BE2C (cell line): ENCODE data around the gene GTSE1.

Experiments
- DNase-seq: peaks from one replicate; pipeline ENCODE4 v3.0.0-alpha.2; 2020
- H3K27me3 ChIP-seq: fragments of 250-450 bp; sonication (Bioruptor Pico); 2 replicates; pipeline ENCODE4 v1.5.1; 2020; ENCODE audit warnings: mild to moderate bottlenecking
- H3K36me3 ChIP-seq: fragments of 250-450 bp; sonication (Bioruptor Pico); 2 replicates; pipeline ENCODE4 v1.5.1; 2020; ENCODE audit warnings: mild to moderate bottlenecking
- H3K4me1 ChIP-seq: fragments of 250-450 bp; sonication (Bioruptor Pico); 2 replicates; pipeline ENCODE4 v1.5.1; 2020
- H3K4me3 ChIP-seq: 2 replicates; pipeline ENCODE4 v1.5.1; 2011; ENCODE audit warnings: low read depth, low read length
- H3K9me3 ChIP-seq: fragments of 250-450 bp; sonication (Bioruptor Pico); 2 replicates; pipeline ENCODE4 v1.5.1; 2020
- CTCF ChIP-seq: IDR thresholded peaks from 2 replicates; pipeline ENCODE4 v1.5.1; 2012; ENCODE audit warnings: mild to moderate bottlenecking, low read depth, low read length

The GTSE1 gene

DNA sequence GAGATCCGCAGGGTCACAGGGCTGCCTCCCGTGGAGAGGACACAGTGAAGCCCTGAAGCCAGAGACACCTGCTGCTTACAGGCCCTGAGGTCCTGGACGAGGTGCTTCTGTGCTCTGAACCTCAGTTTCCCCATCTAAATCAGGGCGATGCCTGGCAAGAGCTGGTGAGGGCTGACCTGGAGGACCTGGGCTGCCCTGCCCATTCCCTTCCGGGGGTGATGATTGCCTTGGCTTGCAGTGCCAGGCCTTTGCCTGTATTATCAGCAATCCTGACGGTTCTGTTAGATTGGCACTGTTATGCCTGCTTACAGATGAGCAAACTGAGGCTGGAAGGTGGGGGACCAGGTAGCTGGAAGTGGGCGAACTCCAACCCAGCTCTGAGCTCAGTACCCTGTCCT, 7.8 kb upstream of the GTSE1 start:
- no peak overlapping the region for H3K4me3 ChIP-seq
- no peaks in the 10 kb centered on the region for H3K9me3 ChIP-seq
- TF ChIP-seq CTCF = no peak
- H3K36me3 ChIP-seq = peaks cover 18% of the 10 kb centered on the region
- no peaks in the 10 kb centered on the region for H3K4me1 ChIP-seq
- no peak for DNase-seq
- no peaks in the 10 kb centered on the region for H3K27me3 ChIP-seq

- no peak for TF ChIP-seq CTCF
- Histone ChIP-seq H3K9me3 (no peaks in the 10 kb centered on the region), H3K27me3 (no peaks in the 10 kb centered on the region), H3K36me3 (peaks cover 14% of the 10 kb centered on the region), H3K4me3 (no peak overlapping the region), H3K4me1 (no peaks in the 10 kb centered on the region)
- no peak for DNase-seq
Measured at GRCh38 chr22:46289244-46289891, 7.3 kb upstream of the GTSE1 start.

DNA sequence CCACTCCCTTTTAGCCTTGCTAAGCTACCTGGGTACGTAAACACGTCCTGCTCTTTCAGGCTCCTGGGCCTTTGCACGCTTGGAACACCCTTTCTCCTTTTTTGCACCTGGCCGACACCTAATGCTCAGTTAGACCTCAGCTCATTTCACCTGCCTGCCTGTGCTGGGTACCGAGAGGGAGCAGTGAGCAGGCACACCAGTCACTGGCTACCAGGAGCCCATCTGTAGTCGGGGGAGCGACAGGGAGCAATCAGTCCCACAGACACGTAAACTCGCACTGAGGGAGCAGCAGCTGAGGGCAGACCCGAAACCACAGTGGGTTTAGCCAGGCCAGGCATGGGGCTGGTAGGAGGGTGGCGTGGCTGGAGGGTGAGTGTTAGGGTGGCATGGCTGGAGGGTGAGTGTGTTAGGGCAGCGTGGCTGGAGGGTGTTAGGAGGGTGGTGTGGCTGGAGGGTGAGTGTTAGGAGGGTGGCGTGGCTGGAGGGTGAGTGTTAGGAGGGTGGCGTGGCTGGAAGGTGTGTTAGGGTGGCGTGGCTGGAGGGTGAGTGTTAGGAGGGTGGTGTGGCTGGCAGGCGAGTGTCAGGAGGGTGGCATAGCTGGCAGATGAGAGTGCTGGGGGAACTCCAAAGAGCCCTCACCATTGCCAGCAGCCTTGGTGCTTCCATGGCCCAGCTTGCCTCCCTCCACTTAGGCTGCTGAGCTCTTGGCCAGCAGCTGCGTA, 6.4 kb upstream of the GTSE1 start:
- Histone ChIP-seq H3K4me1 (no peaks in the 10 kb centered on the region), H3K9me3 (no peaks in the 10 kb centered on the region), H3K36me3 (peaks cover 12% of the 10 kb centered on the region), H3K27me3 (no peaks in the 10 kb centered on the region), H3K4me3 (no peak overlapping the region)
- TF ChIP-seq CTCF = no peak
- no peak for DNase-seq

DNA sequence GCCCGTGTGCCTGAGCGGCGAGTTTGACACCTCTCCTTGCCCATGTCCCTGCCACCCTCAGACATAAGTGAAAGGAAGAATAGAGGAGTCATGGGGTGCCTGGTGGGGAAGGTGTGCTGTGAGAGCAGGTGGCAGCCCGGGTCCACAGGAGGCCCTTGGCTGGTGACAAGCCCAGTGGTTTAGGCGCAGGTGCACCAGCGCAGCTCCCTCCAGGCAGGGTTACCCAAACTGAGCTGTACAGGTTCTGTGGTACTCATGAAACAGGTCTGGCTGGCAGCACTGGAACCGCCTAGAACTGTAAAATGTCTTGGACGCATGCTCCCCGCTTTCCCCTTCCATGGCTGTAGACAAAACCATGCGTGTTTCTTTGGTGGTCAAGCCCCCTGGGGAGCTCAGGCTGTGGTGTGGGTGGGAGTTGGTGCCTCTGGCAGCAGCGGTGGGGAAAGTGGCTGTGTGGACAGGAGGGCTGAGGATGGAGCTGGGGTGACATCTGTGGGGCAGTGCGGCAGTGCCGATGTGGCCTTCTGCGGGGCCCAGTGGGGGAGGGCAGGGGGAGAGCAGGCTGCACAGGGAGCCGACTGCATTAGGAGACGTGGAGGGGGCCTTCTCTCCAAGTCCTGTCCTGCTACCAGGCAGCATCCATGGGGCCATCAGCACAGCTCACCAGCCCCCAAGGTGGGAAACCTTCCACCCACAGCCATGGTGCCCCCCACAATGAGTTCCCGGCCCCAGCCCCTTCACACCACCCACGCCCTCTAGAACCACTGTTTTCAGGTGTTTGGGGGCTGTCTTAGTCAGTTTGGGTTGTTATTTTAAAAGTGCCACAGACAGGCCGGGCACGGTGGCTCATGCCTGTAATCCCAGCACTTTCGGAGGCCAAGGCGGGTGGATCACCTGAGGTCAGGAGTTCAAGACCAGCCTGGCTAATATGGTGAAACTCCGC, 5.6 kb upstream of the GTSE1 start:
- no peaks in the 10 kb centered on the region for H3K9me3 ChIP-seq
- no peaks in the 10 kb centered on the region; the same call in 1 of the 2 replicates for H3K4me1 ChIP-seq
- no peaks in the 10 kb centered on the region for H3K27me3 ChIP-seq
- H3K36me3 ChIP-seq = peaks cover 12% of the 10 kb centered on the region
- no peak for DNase-seq
- H3K4me3 ChIP-seq = no peak overlapping the region
- no peak for TF ChIP-seq CTCF

DNA sequence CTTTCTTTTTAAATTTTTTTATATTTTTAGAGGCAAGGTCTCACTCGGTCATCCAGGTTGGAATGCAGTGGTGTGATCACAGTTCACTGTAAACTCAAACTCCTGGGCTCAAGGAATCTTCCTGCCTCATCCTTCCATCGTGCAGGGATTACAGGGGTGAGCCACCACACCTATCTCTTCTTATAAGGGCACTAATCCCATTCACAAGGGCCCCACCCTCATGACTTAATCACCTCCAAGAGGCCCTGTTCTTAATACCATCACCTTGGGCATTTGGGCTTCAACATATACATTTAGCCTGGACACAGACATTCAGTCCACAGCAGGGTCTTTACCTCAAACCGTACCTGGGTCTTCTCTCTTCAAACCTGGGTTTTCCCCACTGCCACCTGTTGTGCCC, 4.5 kb upstream of the GTSE1 start:
- no peak for TF ChIP-seq CTCF
- Histone ChIP-seq H3K9me3 (no peaks in the 10 kb centered on the region), H3K27me3 (no peaks in the 10 kb centered on the region), H3K4me1 (no peaks in the 10 kb centered on the region; the same call in 1 of the 2 replicates), H3K4me3 (no peak overlapping the region), H3K36me3 (peaks cover 10% of the 10 kb centered on the region)
- no peak for DNase-seq
